ENCODE data around the gene PGRMC1. TPM values are rescaled to one million over a fixed set of nuclear protein-coding genes. Genes with fewer than 3 reads are reported as not detected.

PGRMC1 gene
- polyA plus RNA-seq, 1 donor from 2014 or later = 13.5 TPM

DNA sequence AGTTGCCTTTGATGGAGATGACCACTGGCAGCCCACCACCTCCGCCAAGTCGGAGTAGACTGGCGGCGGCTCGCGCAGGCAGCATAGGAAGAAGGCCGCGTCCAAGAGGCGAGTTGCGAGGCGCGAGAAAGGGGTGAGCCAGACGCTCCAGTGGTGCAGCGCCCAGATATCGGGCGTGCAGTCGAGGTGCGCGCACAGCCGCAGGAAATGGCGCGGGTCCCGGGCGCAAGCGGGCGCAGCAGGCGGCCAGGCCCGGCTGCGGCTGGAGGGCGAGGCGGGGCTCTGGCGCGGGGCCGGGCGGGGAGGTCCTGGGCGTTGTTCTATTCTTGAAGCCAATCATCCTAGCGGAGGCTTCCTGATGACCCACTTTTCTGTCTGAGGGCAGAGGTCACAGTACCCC lies 13.2 kb upstream of the PGRMC1 start:
- peaks cover 0 to 4% (median 0%) of the 10 kb centered on the region in 3 donors for H3K4me1 Mint-ChIP-seq
- H3K4me3 Mint-ChIP-seq = no peak overlapping the region
- no peaks in the 10 kb centered on the region for H3K36me3 Mint-ChIP-seq
- no peaks in the 10 kb centered on the region for H3K9me3 Mint-ChIP-seq
- no peak overlapping the region for H3K27ac Mint-ChIP-seq
- peaks cover 7% of the 10 kb centered on the region for H3K27me3 Mint-ChIP-seq

DNA sequence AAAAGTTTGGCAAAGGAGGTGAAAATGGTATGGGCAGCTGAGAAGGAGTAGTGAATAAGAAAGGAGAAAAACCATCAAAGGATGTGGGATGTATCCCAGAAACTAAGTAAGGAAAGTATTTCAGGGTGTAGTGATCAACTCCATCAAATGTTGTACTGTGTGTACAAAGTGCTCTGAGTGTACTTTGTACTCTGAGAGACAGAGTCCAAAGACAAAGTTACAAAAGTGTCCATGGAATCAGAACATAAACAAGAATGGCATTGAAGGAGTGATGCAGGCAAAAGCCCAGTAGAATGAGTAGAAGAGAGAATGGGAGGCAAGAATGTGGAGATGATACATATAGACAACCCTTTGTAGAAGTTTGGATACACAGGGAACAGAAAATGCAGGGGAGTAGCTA lies 12.3 kb upstream of the PGRMC1 start:
- no peaks in the 10 kb centered on the region for H3K9me3 Mint-ChIP-seq
- peaks cover 6% of the 10 kb centered on the region for H3K27me3 Mint-ChIP-seq
- H3K27ac Mint-ChIP-seq = no peak overlapping the region
- no peak overlapping the region for H3K4me3 Mint-ChIP-seq
- no peaks in the 10 kb centered on the region for H3K36me3 Mint-ChIP-seq
- peaks cover 0 to 1% (median 0%) of the 10 kb centered on the region in 3 donors for H3K4me1 Mint-ChIP-seq

DNA sequence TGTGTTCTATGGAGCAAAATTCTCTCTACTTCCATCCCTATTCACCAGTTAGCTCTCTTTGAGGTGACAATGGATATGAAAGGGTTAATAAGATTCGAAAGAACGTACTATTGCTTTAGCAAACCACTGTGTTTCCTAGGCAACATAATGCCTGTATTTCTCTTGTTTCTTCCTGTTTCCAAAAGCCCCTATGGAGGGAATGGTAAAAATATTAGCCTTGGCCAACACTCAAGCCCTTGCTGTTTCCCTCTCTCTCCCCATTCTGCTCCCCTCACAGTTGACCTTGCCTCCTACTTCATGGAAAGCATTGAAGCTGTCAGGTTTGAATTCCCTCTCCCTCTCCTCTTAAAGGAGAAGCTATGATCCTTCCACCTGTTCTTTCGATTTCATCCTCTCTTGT lies 9.6 kb upstream of the PGRMC1 start:
- H3K36me3 Mint-ChIP-seq = peaks cover under 1% of the 10 kb centered on the region
- H3K27me3 Mint-ChIP-seq = peaks cover 7% of the 10 kb centered on the region
- no peaks in the 10 kb centered on the region for H3K9me3 Mint-ChIP-seq
- H3K27ac Mint-ChIP-seq = no peak overlapping the region
- H3K4me3 Mint-ChIP-seq = no peak overlapping the region
- peaks cover 0 to 1% (median 0%) of the 10 kb centered on the region in 3 donors for H3K4me1 Mint-ChIP-seq

DNA sequence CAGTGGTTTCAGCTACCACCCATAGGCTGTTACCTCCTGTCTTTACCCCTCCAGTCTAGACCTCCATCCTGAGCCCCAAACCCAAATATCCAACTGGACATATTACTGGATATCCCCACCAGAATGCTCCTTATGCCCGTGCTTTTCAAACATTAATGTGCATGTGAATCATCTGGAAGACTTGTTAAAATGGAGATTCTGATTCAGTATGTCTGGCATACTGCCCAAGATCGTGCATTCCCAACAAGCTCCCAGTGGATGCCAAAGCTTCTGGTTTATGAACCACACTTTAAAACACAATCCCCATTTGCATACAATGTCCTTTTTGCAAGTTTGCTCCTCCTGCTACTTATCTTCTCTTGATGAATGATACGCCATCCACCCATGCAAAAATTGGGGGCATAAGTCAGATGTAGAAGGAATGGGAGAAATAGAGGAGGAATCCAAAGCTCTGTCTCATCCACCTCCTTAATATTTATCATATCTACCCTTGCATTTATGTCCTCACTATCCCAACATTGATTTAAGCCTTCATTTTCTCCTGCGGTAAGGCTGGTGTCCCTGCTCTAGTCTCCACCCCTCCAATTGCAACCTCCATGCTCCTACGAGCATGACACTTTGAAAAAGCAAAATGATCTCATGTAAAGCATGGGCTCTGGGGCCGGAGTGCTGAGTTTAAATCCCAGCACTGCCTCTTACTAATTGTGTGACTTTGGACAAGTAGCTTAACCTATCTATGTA lies 7.4 kb upstream of the PGRMC1 start:
- peaks cover 1% of the 10 kb centered on the region for H3K36me3 Mint-ChIP-seq
- no peak overlapping the region for H3K27ac Mint-ChIP-seq
- peaks cover 7% of the 10 kb centered on the region for H3K27me3 Mint-ChIP-seq
- H3K9me3 Mint-ChIP-seq = no peaks in the 10 kb centered on the region
- H3K4me3 Mint-ChIP-seq = peak overlapping the region in 1 of 4 donors; percentile 3
- H3K4me1 Mint-ChIP-seq = peaks cover 0 to 1% (median 0%) of the 10 kb centered on the region in 3 donors

DNA sequence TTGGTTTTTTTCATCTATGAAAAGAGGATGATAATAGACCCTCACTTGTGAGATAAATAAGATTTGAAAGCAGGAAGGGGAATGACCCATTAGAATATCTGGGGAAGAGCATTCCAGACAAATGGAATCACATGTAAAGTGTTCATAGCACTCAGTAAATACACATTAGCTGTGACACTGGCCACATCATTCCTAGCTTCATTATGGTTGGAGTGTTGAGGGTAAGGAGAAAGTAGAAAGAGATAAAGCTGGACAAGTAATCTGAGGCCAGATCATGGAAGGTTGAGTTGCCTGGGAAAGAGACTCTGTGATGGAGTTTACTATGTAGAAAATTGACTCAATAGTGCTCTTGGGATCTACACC lies 6.9 kb upstream of the PGRMC1 start:
- peaks cover 9% of the 10 kb centered on the region for H3K27me3 Mint-ChIP-seq
- peaks cover 1% of the 10 kb centered on the region for H3K36me3 Mint-ChIP-seq
- H3K4me1 Mint-ChIP-seq = peaks cover 0 to 1% (median 1%) of the 10 kb centered on the region in 3 donors
- peak overlapping the region in 1 of 4 donors; percentile 3 for H3K4me3 Mint-ChIP-seq
- H3K27ac Mint-ChIP-seq = no peak overlapping the region
- H3K9me3 Mint-ChIP-seq = no peaks in the 10 kb centered on the region

DNA sequence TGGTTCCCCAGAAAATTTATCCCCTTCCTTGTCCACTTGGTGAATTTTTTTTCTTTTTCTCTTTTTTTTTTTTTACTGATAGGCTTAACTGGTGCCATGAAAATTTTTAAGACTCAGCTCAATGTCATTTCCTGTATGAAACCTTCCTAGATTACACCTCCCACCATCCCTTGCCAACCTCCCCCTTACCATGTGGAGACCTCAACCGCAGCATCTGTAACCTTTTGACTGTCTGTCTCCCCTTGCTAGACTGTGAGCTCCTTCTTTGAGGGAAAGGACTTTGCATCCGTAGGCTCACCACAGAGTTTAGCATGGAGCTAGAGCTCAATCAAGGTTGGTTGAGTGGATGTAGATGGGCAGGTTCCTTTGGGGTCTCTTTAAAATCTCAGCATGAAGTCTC lies 5.2 kb upstream of the PGRMC1 start:
- Mint-ChIP-seq H3K36me3 (peaks cover 1% of the 10 kb centered on the region), H3K27me3 (peaks cover 15% of the 10 kb centered on the region), H3K4me1 (peaks cover 0 to 4% (median 1%) of the 10 kb centered on the region in 3 donors), H3K4me3 (no peak overlapping the region), H3K27ac (no peak overlapping the region), H3K9me3 (no peaks in the 10 kb centered on the region)

DNA sequence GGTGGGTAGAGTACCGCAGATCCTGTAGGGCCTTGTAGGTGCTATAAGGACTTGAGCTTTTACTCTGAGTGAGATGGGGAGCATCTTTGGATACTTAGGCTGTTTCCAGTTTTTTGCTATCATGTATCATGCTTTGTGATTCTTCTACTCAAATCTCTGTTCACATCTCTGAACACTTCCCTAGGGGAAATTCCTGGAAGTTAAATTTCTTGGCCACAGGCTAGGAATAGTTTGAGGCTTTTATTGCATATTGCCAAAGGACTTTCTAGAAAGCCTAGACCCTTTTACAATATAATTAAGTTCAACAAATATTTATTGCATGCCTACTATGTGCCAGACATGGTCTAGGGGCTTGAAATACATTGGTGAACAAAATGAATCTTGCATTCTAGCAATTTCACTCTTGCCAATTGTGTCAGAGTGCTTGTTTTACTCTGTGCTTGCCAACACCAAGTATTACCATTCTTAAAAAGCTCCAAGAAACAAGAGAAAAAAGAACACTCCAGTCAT lies 4.1 kb upstream of the PGRMC1 start:
- no peak overlapping the region for H3K4me3 Mint-ChIP-seq
- peaks cover 13% of the 10 kb centered on the region for H3K27me3 Mint-ChIP-seq
- H3K27ac Mint-ChIP-seq = no peak overlapping the region
- H3K36me3 Mint-ChIP-seq = peaks cover 1% of the 10 kb centered on the region
- no peaks in the 10 kb centered on the region for H3K9me3 Mint-ChIP-seq
- peaks cover 0 to 5% (median 2%) of the 10 kb centered on the region in 3 donors for H3K4me1 Mint-ChIP-seq

DNA sequence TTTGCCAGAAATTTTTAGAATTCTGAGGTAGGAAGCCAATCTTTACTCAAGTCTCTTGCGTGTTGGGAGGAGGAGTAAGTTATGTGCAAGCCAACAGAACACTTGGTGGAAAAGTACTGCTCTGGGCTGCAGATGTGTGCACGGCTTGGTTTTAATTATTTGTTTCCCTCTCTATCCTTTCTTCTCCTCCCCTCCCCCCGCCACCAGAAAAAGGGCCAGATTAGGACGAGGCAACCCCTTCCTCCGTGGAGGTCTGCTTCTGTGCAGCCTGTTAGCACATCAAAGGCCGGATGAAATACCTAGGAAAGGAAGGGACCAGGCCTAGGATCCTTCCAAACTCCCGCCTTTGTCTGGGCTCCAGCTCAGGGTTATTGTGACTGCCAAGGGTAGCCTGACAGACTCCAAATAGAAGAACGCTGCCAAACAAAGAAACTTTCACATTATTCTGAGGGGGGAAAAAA lies 1.0 kb upstream of the PGRMC1 start:
- no peaks in the 10 kb centered on the region for H3K9me3 Mint-ChIP-seq
- peaks cover 1% of the 10 kb centered on the region for H3K36me3 Mint-ChIP-seq
- peaks cover 9% of the 10 kb centered on the region for H3K27me3 Mint-ChIP-seq
- peak overlapping the region in 3 of 4 donors; percentile 24 to 95 (median 88) for H3K4me3 Mint-ChIP-seq
- peak overlapping the region in 1 of 3 donors; percentile 70 for H3K27ac Mint-ChIP-seq
- H3K4me1 Mint-ChIP-seq = peaks cover 0 to 13% (median 8%) of the 10 kb centered on the region in 3 donors

DNA sequence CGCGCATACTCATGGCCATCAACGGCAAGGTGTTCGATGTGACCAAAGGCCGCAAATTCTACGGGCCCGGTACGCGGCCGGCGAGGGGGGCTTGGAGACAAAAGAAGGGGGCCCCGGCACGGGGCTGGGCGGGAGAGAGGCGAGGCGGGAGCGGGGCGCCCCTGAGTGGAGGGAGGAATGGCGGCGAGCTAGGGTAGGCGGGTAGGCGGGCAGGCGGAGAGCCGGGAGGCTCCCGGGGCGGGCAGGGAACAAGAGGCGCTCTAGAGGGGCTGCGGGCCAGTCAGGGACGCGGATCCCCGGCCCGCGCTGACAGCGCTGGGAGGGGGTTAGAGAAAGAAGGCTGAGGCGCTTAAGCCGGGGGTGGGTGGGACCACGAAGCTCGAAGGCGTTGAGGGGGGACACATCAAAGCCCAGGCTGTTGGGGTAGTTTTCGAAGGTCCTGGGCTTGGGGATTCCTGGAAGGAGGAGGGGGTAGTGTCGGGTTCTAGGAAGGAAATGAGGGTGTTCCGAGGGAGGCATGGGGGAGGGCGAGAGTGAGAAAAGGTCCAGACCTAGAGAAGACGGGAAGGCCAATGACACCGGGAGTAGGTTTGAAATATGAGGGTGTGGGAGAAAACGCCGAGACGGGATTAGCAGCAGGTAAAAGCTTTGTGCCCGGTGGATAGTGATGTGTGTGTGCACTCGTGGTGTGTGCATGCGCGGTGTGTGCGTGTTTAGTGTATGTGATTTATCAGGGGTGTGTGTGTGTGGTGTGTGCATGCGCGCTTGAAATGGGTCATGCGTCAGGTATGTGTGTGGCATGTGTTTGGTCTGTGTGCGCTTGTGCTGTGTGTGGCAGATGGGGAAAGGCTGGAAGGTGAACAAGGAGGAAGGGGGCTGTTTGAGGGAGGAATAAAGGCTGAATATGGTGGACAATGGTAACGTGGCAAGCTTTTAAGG lies 807 bp downstream of the PGRMC1 start:
- H3K4me3 Mint-ChIP-seq = peak overlapping the region; percentile 24 to 95 (median 92)
- no peaks in the 10 kb centered on the region for H3K36me3 Mint-ChIP-seq
- H3K27me3 Mint-ChIP-seq = peaks cover 9% of the 10 kb centered on the region
- H3K4me1 Mint-ChIP-seq = peaks cover 0 to 13% (median 10%) of the 10 kb centered on the region in 3 donors
- peak overlapping the region in 1 of 3 donors; percentile 16 for H3K27ac Mint-ChIP-seq
- H3K9me3 Mint-ChIP-seq = no peaks in the 10 kb centered on the region

DNA sequence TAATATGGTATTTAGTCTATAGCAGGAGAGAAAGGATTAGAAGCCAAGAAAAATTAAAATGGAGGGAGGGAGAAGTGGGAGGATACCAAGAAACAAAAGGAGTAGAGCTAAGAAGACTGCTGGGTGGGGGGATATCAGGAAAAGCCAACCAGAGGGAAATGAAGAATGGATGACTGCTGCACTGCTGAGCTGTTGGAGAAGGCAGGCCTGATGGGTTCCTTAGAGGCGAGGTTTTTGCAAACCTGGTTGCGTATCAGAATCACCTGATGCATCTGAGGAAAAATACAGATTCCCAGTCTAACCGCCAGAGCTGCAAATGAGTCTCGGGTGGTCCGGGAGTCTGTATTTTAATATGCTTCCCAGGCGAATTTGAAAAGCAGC lies 1.5 kb downstream of the PGRMC1 start:
- Mint-ChIP-seq H3K4me1 (peaks cover 0 to 13% (median 10%) of the 10 kb centered on the region in 3 donors), H3K27me3 (peaks cover 9% of the 10 kb centered on the region), H3K4me3 (peak overlapping the region; percentile 24 to 95 (median 92)), H3K27ac (no peak overlapping the region), H3K9me3 (no peaks in the 10 kb centered on the region), H3K36me3 (no peaks in the 10 kb centered on the region)

DNA sequence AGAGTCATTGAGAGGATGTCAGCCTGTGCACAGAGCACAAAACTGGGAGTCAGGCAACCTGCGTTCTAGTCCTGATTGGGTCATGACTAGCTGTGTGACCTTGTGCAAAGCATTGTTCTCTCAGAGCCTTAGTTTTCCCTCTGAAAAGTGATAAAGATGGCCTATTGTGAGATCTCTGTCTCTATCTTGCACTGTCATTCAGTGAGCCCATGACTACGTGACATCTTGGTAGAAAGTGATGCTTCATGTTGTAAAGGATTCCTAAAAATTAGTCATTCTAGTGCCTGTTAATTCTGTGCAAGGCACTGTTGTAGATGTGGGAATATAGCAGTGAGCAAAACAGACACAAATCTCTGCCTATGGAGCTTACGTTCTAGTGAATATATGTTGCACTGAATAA lies 2.5 kb downstream of the PGRMC1 start:
- no peak overlapping the region for H3K27ac Mint-ChIP-seq
- H3K27me3 Mint-ChIP-seq = peaks cover 9% of the 10 kb centered on the region
- H3K36me3 Mint-ChIP-seq = no peaks in the 10 kb centered on the region
- no peaks in the 10 kb centered on the region for H3K9me3 Mint-ChIP-seq
- peaks cover 0 to 13% (median 10%) of the 10 kb centered on the region in 3 donors for H3K4me1 Mint-ChIP-seq
- H3K4me3 Mint-ChIP-seq = no peak overlapping the region

DNA sequence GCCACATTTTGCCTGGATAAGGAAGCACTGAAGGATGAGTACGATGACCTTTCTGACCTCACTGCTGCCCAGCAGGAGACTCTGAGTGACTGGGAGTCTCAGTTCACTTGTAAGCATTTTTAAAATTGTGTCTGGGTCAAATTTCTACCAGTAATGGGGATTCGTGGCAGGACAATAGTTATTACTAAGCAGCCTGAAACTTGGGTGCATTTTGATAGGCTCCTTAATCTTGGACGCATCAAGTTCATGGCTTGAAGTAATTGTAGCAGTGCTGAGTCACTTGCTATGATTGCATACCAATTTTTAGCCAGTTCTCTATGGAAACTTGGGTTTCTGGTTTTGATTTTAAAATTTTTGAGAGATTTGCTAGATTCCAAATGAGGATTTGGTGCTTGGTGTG lies 4.3 kb downstream of the PGRMC1 start:
- peaks cover 1% of the 10 kb centered on the region for H3K27me3 Mint-ChIP-seq
- no peaks in the 10 kb centered on the region for H3K36me3 Mint-ChIP-seq
- no peak overlapping the region for H3K4me3 Mint-ChIP-seq
- peak overlapping the region in 1 of 3 donors; percentile 31 for H3K27ac Mint-ChIP-seq
- H3K9me3 Mint-ChIP-seq = no peaks in the 10 kb centered on the region
- peaks cover 0 to 10% (median 10%) of the 10 kb centered on the region in 3 donors for H3K4me1 Mint-ChIP-seq

DNA sequence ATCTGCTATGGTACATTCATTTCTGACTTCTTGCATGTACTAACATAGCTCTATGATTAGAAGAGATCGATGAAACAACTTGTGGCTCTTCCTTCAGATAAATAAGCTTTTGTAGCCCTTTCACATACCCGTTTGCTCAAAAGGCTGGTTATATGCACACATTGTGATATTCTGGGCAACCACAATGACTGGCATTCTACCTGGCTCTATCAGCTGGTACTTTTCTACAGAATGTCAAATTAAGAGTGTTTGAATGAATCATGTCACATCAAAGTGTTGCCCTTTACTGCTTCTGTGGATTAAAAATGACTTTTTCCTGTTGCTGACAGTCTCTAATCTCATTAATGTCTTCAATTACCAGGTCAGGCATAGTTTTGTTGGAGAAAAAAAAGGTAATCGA lies 11.6 kb downstream of the PGRMC1 start:
- Mint-ChIP-seq H3K4me3 (no peak overlapping the region), H3K27ac (no peak overlapping the region), H3K36me3 (peaks cover 4% of the 10 kb centered on the region), H3K4me1 (no peaks in the 10 kb centered on the region), H3K27me3 (peaks cover 2% of the 10 kb centered on the region), H3K9me3 (no peaks in the 10 kb centered on the region)

DNA sequence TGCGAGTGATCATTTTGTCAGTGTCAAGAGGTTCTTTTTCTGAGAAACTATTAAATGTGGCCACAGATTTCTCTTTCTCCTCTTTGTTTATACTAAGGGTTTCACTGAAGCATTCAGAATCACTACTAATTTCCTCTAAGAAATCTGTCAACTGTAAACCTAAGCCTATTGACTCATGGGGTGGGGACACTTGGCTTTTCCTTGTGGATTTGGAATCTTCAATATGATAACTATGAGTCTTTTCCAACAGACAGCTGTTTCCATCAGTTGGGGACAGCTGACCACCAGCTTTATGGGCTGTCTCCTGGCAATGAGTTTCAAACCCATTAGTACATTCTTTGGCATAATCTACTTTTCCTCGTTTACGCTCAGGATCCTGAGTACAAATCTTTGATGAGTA lies 13.8 kb downstream of the PGRMC1 start:
- peaks cover 4% of the 10 kb centered on the region for H3K36me3 Mint-ChIP-seq
- peaks cover 2% of the 10 kb centered on the region for H3K27me3 Mint-ChIP-seq
- no peaks in the 10 kb centered on the region for H3K4me1 Mint-ChIP-seq
- no peak overlapping the region for H3K4me3 Mint-ChIP-seq
- no peaks in the 10 kb centered on the region for H3K9me3 Mint-ChIP-seq
- no peak overlapping the region for H3K27ac Mint-ChIP-seq

DNA sequence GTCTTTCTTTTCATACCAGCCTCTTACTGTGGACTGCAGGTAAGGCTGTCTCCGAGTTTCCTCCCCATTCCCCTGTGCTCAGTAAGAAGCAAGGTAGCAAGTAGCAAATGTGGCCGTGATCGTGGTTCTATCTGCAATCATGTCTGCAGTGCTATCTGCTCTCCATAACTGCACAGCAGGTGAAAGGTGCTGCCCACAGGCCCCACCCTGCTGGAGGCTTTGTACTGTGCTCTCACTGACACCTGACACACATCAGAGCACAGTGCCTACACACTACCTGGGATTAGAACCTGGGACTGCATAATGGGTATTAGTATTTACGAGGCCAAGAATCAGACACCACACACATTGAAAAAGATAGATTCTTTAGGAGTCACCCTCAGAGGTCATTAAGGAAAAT lies 15.3 kb downstream of the PGRMC1 start:
- H3K9me3 Mint-ChIP-seq = no peaks in the 10 kb centered on the region
- no peak overlapping the region for H3K27ac Mint-ChIP-seq
- peaks cover 2% of the 10 kb centered on the region for H3K27me3 Mint-ChIP-seq
- H3K36me3 Mint-ChIP-seq = peaks cover 2% of the 10 kb centered on the region
- no peak overlapping the region for H3K4me3 Mint-ChIP-seq
- H3K4me1 Mint-ChIP-seq = no peaks in the 10 kb centered on the region
